H7 (cell line): Measurements from ENCODE around the gene SLC33A1. TPM values are rescaled to one million over a fixed set of nuclear protein-coding genes. Genes with fewer than 3 reads are reported as not detected.

Experiments
- DNase-seq: peaks from one replicate; pipeline ENCODE4 v3.0.0; 2012
- H3K27me3 ChIP-seq: 2 replicates; pipeline ENCODE4 v1.6.0; 2011; ENCODE audit warnings: mild to moderate bottlenecking, low read length; ENCODE audit not compliant: control insufficient read depth, insufficient read depth
- H3K36me3 ChIP-seq: replicated peaks from 2 replicates; pipeline ENCODE4 v1.5.1; 2011; ENCODE audit warnings: low read length; ENCODE audit not compliant: control insufficient read depth, insufficient read depth
- H3K4me3 ChIP-seq: 2 replicates; pipeline ENCODE4 v1.5.1; 2011; ENCODE audit warnings: low read depth, mild to moderate bottlenecking, control low read depth, low read length, moderate library complexity; ENCODE audit not compliant: insufficient read depth
- total RNA-seq: library from RNA; depleted of rRNA; stranded (reverse); fragments of >200 nt; shearing (Covaris generic); gene quantifications from 2 replicates; pipeline ENCODE4 v1.2.3, GENCODE V29; 2014; rRNA removed

Gene SLC33A1
- total RNA-seq, 1 experiment from 2014 or later = 22.9 TPM

- DNase-seq = no peak
- Histone ChIP-seq H3K36me3 (no peaks in the 10 kb centered on the region), H3K4me3 (no peak overlapping the region), H3K27me3 (no peaks in the 10 kb centered on the region)
Observed at GRCh38 chr3:155785662-155786295, 68.4 kb downstream of the SLC33A1 start.

GRCh38 chr3:155782390-155782953 is 71.8 kb downstream of the SLC33A1 start:
- Histone ChIP-seq H3K4me3 (no peak overlapping the region), H3K27me3 (no peaks in the 10 kb centered on the region), H3K36me3 (no peaks in the 10 kb centered on the region)
- no peak for DNase-seq

DNA sequence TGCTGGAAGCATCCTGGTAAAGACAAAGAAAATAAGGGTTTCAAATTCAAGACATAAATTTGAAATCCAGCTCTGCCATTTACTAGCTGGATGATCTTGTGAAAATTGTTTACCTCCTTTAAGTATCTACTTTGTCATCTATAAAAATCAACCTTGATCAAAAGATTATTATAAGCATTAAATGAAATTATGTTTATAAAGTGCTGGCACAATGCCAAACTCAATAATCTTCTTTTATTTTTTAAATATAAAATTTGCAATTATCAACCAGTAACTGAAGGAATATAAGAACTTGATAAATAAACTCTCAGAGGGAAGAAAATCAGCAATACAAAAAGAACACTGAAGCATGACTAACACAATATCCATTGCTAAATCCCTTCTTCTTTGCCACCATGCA is 73.9 kb downstream of the SLC33A1 start:
- no peak for DNase-seq
- Histone ChIP-seq H3K4me3 (no peak overlapping the region), H3K36me3 (no peaks in the 10 kb centered on the region)

GRCh38 chr3:155778462-155778861 is 75.8 kb downstream of the SLC33A1 start:
- no peak for DNase-seq
- Histone ChIP-seq H3K27me3 (no peaks in the 10 kb centered on the region), H3K36me3 (no peaks in the 10 kb centered on the region), H3K4me3 (no peak overlapping the region)

More for the DNA sequence above, 73.9 kb downstream of the SLC33A1 start:
- H3K27me3 ChIP-seq = no peaks in the 10 kb centered on the region

- no peaks in the 10 kb centered on the region for H3K36me3 ChIP-seq
- no peak overlapping the region for H3K4me3 ChIP-seq
- H3K27me3 ChIP-seq = no peaks in the 10 kb centered on the region
- DNase-seq = no peak
Observed at GRCh38 chr3:155772801-155773200, 81.4 kb downstream of the SLC33A1 start.

- Histone ChIP-seq H3K36me3 (no peaks in the 10 kb centered on the region), H3K4me3 (no peak overlapping the region), H3K27me3 (no peaks in the 10 kb centered on the region)
- DNase-seq = no peak
Observed at GRCh38 chr3:155771126-155771525, 83.1 kb downstream of the SLC33A1 start.

Other genes starting within 250 kb of the SLC33A1 start
- gene PLCH1, start 109.4 kb downstream of the SLC33A1 start, total RNA-seq = 5.2 and 6.3 TPM in 2 replicates
- 1.9 and 2.9 TPM in 2 replicates for gene C3orf33, start 48.1 kb downstream of the SLC33A1 start, total RNA-seq
- 86.5 and 116 TPM in 2 replicates for gene GMPS, start 16.2 kb upstream of the SLC33A1 start, total RNA-seq